Measurements from ENCODE around the gene DCLRE1B.
"Not testable (repeated sequence)": the region's sequence is repeated elsewhere in the genome, so short reads cannot be mapped to it uniquely, and the experiment has no call there.

Gene DCLRE1B

DNA sequence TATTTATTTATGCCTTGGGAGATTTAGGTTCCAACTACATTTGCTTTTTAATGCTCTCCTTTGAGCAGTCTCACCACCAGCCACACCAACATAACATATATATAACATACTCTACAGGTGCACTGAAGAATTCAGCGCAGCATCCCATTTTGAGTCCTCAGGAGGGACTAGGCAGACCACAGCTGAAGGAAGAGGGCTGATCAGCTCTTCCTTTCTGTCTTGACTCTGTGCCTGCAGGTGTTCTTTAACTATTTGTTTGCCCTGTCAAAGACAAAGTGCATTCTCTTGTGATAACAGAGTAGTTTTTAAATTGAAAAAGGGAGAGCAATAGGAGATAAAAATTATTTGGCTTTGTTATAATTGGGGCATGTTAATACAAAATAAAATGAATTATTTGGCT is 41.0 kb downstream of the DCLRE1B start:
- TF ChIP-seq, protein P1, sequence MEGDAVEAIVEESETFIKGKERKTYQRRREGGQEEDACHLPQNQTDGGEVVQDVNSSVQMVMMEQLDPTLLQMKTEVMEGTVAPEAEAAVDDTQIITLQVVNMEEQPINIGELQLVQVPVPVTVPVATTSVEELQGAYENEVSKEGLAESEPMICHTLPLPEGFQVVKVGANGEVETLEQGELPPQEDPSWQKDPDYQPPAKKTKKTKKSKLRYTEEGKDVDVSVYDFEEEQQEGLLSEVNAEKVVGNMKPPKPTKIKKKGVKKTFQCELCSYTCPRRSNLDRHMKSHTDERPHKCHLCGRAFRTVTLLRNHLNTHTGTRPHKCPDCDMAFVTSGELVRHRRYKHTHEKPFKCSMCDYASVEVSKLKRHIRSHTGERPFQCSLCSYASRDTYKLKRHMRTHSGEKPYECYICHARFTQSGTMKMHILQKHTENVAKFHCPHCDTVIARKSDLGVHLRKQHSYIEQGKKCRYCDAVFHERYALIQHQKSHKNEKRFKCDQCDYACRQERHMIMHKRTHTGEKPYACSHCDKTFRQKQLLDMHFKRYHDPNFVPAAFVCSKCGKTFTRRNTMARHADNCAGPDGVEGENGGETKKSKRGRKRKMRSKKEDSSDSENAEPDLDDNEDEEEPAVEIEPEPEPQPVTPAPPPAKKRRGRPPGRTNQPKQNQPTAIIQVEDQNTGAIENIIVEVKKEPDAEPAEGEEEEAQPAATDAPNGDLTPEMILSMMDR (IDR thresholded peaks at IDR 0.05; ENCODE audit: low read depth, low read length, missing control alignments), result no peak
- H3K4me3 ChIP-seq (ENCODE audit: low read depth, low read length), result no peak overlapping the region
- DNase-seq (ENCODE audit: low read depth), result no peak

- no peak overlapping the region for H3K4me3 ChIP-seq (ENCODE audit: low read depth, low read length)
- TF ChIP-seq, protein P1 (IDR thresholded peaks at IDR 0.05; ENCODE audit: low read depth, low read length, missing control alignments), result no peak
- no peak for DNase-seq (ENCODE audit: low read depth)
These were observed 41.7 kb downstream of the DCLRE1B start for GRCh38 chr1:113946678-113947387.

GRCh38 chr1:113947388-113948107 is 42.4 kb downstream of the DCLRE1B start:
- TF ChIP-seq, protein P1 (IDR thresholded peaks at IDR 0.05; ENCODE audit: low read depth, low read length, missing control alignments), result no peak
- DNase-seq (ENCODE audit: low read depth), result no peak
- no peak overlapping the region for H3K4me3 ChIP-seq (ENCODE audit: low read depth, low read length)

DNA sequence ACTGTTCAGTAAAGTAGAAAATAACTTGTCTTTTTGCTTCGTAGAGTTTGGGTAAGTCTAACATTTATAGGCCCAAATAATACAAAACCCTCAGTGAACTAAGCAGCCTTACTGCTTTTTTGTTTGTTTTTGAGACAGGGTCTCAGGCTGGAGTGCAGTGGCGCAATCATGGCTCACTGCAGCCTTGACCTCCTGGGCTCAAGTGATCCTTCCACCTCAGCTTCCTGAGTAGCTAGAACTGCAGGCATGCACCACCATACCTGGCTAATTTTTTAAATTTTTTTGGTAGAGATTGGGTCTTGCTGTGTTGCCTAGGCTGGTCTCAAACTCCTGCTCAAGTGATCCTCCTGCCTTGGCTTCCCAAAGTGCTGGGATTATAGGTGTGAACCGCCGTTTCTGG is 43.0 kb downstream of the DCLRE1B start:
- not testable (repeated sequence) for DNase-seq (ENCODE audit: low read depth); H3K4me3 ChIP-seq (ENCODE audit: low read depth, low read length)

DNA sequence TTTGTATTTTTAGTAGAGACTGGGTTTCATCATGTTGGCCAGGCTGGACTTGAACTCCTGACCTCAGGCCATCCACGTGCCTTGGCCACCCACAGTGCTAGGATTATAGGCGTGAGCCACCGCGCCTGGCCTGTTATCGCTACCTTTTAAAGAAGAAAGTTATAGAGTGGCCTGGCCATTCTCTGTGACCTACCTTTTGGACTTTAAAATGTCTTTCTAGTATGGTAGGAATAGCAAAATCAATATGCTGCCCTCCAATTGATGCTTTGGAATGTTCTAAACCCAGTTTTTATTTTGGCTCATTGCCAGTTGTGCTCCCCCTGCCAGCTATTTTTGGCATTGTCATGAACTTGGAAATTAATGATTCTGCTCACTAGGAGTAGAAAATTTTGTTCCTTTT is 43.9 kb downstream of the DCLRE1B start:
- no peak for DNase-seq (ENCODE audit: low read depth)
- no peak overlapping the region for H3K4me3 ChIP-seq (ENCODE audit: low read depth, low read length)

DNA sequence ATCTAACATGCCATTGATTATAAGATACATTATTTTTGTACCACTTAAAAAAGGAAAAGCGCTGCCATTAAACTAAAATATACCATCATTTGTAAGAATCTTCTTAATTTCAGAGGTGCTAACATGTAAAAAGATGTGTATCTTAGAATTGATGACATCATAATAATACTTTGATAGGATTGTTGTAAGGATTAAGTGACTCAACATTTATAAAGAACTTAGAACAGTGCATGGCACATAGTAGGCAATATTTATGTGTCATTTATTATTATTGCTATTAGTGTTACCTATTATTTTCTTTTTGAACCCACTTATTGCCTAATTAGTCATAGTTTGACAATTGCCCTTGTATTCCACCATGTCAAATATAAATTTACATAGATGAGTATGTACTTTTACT is 45.8 kb downstream of the DCLRE1B start:
- no peak for DNase-seq (ENCODE audit: low read depth)
- no peak overlapping the region for H3K4me3 ChIP-seq (ENCODE audit: low read depth, low read length)
- TF ChIP-seq, protein P1 (IDR thresholded peaks at IDR 0.05; ENCODE audit: low read depth, low read length, missing control alignments), result no peak

More for the DNA sequence above, 43.9 kb downstream of the DCLRE1B start:
- TF ChIP-seq, protein P1 (IDR thresholded peaks at IDR 0.05; ENCODE audit: low read depth, low read length, missing control alignments), result no peak

GRCh38 chr1:113951719-113952118 is 46.6 kb downstream of the DCLRE1B start:
- DNase-seq (ENCODE audit: low read depth), result no peak
- TF ChIP-seq, protein P1 (IDR thresholded peaks at IDR 0.05; ENCODE audit: low read depth, low read length, missing control alignments), result no peak
- H3K4me3 ChIP-seq (ENCODE audit: low read depth, low read length), result no peak overlapping the region

Data from GM12864 (cell line).